RWPE2 (cell line): ENCODE results near the gene CLIC3.

Experiments used
- ATAC-seq: fragments of 200-7000 bp; cut with Tn5 transposase; 3 replicates; pipeline ENCODE4 v1.9.1; 2021; ENCODE audit warnings: low read depth
- DNase-seq: peaks from one replicate; pipeline ENCODE4 v3.0.0-alpha.2; 2020; ENCODE audit warnings: low spot score
- H3K27ac ChIP-seq: fragments of 450-650 bp; 2 replicates; pipeline ENCODE4 v1.5.1; 2017; ENCODE audit warnings: mild to moderate bottlenecking; ENCODE audit not compliant: poor library complexity, severe bottlenecking
- H3K27me3 ChIP-seq: fragments of 250-450 bp; sonication (Bioruptor Pico); 2 replicates; pipeline ENCODE4 v1.5.1; 2021; ENCODE audit warnings: mild to moderate bottlenecking, moderate library complexity; ENCODE audit not compliant: insufficient read depth, poor library complexity, severe bottlenecking
- H3K36me3 ChIP-seq: fragments of 250-450 bp; sonication (Bioruptor Pico); 2 replicates; pipeline ENCODE4 v1.5.1; 2020; ENCODE audit warnings: low read depth, mild to moderate bottlenecking, moderate library complexity
- H3K4me1 ChIP-seq: fragments of 250-450 bp; sonication (Bioruptor Pico); 2 replicates; pipeline ENCODE4 v1.5.1; 2021; ENCODE audit warnings: mild to moderate bottlenecking, moderate library complexity; ENCODE audit not compliant: insufficient read depth, poor library complexity, severe bottlenecking
- H3K4me3 ChIP-seq: fragments of 250-450 bp; sonication (Bioruptor Pico); 2 replicates; pipeline ENCODE4 v1.5.1; 2021; ENCODE audit warnings: mild to moderate bottlenecking, moderate library complexity; ENCODE audit not compliant: severe bottlenecking
- H3K9me3 ChIP-seq: fragments of 250-450 bp; sonication (Bioruptor Pico); 2 replicates; pipeline ENCODE4 v1.5.1; 2021; ENCODE audit warnings: mild to moderate bottlenecking, moderate library complexity; ENCODE audit not compliant: severe bottlenecking
- TF ChIP-seq, protein P1 (sequence below): fragments of 450-650 bp; IDR thresholded peaks from one replicate; pipeline ENCODE4 v1.5.1; 2017; ENCODE audit warnings: mild to moderate bottlenecking, moderate library complexity; ENCODE audit not compliant: poor library complexity, severe bottlenecking

CLIC3 gene

DNA sequence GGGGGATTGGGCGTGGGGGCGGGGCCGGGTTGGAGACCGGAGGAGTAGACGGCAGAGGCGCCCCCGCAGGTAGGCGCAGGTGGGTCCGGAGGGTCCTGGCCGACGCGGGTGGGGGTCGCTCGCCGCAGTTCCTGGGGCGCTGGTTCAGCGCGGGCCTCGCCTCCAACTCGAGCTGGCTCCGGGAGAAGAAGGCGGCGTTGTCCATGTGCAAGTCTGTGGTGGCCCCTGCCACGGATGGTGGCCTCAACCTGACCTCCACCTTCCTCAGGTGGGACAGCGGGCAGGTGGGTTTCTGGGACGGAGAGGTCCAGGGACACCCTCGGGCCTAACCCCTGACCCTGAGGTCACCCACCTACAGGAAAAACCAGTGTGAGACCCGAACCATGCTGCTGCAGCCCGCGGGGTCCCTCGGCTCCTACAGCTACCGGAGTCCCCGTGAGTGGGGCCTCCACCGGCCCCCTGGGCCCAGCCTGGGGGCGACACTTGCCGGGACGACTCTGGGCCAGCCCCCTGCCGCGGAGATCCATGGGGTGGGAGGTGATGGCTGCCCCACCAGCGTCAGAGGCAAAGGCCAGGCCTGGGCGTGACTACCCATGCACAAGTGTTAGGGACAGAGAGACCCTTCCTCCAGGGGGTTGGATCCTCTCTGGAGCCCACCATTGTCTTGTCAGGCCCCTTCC lies 17.4 kb downstream of the CLIC3 start:
- DNase-seq, result no peak
- TF ChIP-seq, protein P1, sequence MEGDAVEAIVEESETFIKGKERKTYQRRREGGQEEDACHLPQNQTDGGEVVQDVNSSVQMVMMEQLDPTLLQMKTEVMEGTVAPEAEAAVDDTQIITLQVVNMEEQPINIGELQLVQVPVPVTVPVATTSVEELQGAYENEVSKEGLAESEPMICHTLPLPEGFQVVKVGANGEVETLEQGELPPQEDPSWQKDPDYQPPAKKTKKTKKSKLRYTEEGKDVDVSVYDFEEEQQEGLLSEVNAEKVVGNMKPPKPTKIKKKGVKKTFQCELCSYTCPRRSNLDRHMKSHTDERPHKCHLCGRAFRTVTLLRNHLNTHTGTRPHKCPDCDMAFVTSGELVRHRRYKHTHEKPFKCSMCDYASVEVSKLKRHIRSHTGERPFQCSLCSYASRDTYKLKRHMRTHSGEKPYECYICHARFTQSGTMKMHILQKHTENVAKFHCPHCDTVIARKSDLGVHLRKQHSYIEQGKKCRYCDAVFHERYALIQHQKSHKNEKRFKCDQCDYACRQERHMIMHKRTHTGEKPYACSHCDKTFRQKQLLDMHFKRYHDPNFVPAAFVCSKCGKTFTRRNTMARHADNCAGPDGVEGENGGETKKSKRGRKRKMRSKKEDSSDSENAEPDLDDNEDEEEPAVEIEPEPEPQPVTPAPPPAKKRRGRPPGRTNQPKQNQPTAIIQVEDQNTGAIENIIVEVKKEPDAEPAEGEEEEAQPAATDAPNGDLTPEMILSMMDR, result no peak
- Histone ChIP-seq H3K36me3 (no peaks in the 10 kb centered on the region), H3K9me3 (no peaks in the 10 kb centered on the region), H3K4me1 (peaks cover 7% of the 10 kb centered on the region), H3K4me3 (no peak overlapping the region), H3K27ac (no peak overlapping the region), H3K27me3 (no peaks in the 10 kb centered on the region)
- ATAC-seq, result no peak

GRCh38 chr9:136978073-136978864 lies 18.1 kb downstream of the CLIC3 start:
- Histone ChIP-seq H3K27ac (no peak overlapping the region), H3K4me1 (peaks cover 7% of the 10 kb centered on the region), H3K4me3 (peak overlapping the region; percentile 36), H3K9me3 (no peaks in the 10 kb centered on the region), H3K36me3 (no peaks in the 10 kb centered on the region), H3K27me3 (no peaks in the 10 kb centered on the region)
- DNase-seq (no peak), ATAC-seq (peak; percentile 15; the same call in 2 of the 3 replicates)
- TF ChIP-seq, protein P1, result no peak

GRCh38 chr9:136977649-136978072 lies 18.7 kb downstream of the CLIC3 start:
- H3K4me1 ChIP-seq, result peaks cover 7% of the 10 kb centered on the region
- TF ChIP-seq, protein P1, result no peak
- H3K4me3 ChIP-seq, result peak overlapping the region; percentile 36
- H3K27me3 ChIP-seq, result no peaks in the 10 kb centered on the region
- no peak overlapping the region for H3K27ac ChIP-seq
- no peaks in the 10 kb centered on the region for H3K36me3 ChIP-seq
- ATAC-seq (no peak; the same call in 2 of the 3 replicates), DNase-seq (no peak)
- no peaks in the 10 kb centered on the region for H3K9me3 ChIP-seq

GRCh38 chr9:136977223-136977622 lies 19.1 kb downstream of the CLIC3 start, which contains the start of gene PTGDS:
Gene PTGDS (plus strand): TSS chr9:136977504. CDS start chr9:136977579, 75 bp downstream.
- H3K4me1 ChIP-seq, result peaks cover 7% of the 10 kb centered on the region
- peak within 1 kb of the TSS; percentile 36 for H3K4me3 ChIP-seq
- H3K27me3 ChIP-seq, result no peaks in the 10 kb centered on the region
- DNase-seq (no peak), ATAC-seq (no peak)
- no peaks in the 10 kb centered on the region for H3K9me3 ChIP-seq
- H3K36me3 ChIP-seq, result no peaks in the 10 kb centered on the region
- TF ChIP-seq, protein P1, result no peak
- H3K27ac ChIP-seq, result no peak within 1 kb of the TSS
